A673 (cell line): ENCODE data around the gene DUS1L. TPM values are rescaled to one million over a fixed set of nuclear protein-coding genes. Genes with fewer than 3 reads are reported as not detected.

Experiments
- BruUV-seq: library from RNA; stranded (reverse); fragments of 400-500 nt; replicated peaks from 2 replicates; lab custom pipeline; 2021; lab: Mats Ljungman, UMichigan
- CTCF ChIA-PET: fragments of 300-600 bp; sonication (Branson Sonifier 250); formaldehyde crosslinking; loops from one replicate; lab custom pipeline; 2022; ENCODE audit warnings: antibody characterized with exemption; lab: Charles Lee
- POLR2A ChIA-PET: fragments of 300-600 bp; sonication (Branson Sonifier 250); formaldehyde crosslinking; loops from one replicate; lab custom pipeline; 2022; ENCODE audit warnings: antibody characterized with exemption; ENCODE audit not compliant: low non-redundant PET; lab: Charles Lee
- DNase-seq: peaks from one replicate; pipeline ENCODE4 v3.0.0-alpha.2; 2015; ENCODE audit warnings: low spot score
- H3K27ac ChIP-seq: fragments of 200-600 bp; sonication (generic); 2 replicates; pipeline ENCODE4 v1.5.1; 2016; ENCODE audit warnings: mixed run types, low read depth, mild to moderate bottlenecking, mixed read lengths, antibody characterized with exemption, low read length; ENCODE audit not compliant: poor library complexity, severe bottlenecking
- H3K27me3 ChIP-seq: fragments of 200-600 bp; sonication (generic); replicated peaks from 2 replicates; pipeline ENCODE4 v1.6.1; 2017; ENCODE audit warnings: mixed run types, low read depth, mild to moderate bottlenecking, mixed read lengths, antibody characterized with exemption, low read length; ENCODE audit not compliant: insufficient read depth, poor library complexity
- H3K36me3 ChIP-seq: fragments of 200-600 bp; sonication (generic); 2 replicates; pipeline ENCODE4 v1.6.1; 2016; ENCODE audit warnings: mixed run types, mild to moderate bottlenecking, mixed read lengths, antibody characterized with exemption, low read length; ENCODE audit not compliant: insufficient read depth, poor library complexity, severe bottlenecking
- H3K4me1 ChIP-seq: fragments of 200-600 bp; sonication (generic); 2 replicates; pipeline ENCODE4 v1.6.1; 2017; ENCODE audit warnings: mixed run types, mild to moderate bottlenecking, mixed read lengths, antibody characterized with exemption, low read length; ENCODE audit not compliant: insufficient read depth, poor library complexity, severe bottlenecking
- H3K4me3 ChIP-seq: fragments of 200-600 bp; sonication (generic); 2 replicates; pipeline ENCODE4 v1.5.1; 2016; ENCODE audit warnings: low read depth, mixed run types, mild to moderate bottlenecking, mixed read lengths, low read length; ENCODE audit not compliant: poor library complexity, severe bottlenecking
- H3K9me3 ChIP-seq: fragments of 200-600 bp; sonication (generic); 2 replicates; pipeline ENCODE4 v1.6.1; 2016; ENCODE audit warnings: mixed run types, low read depth, mild to moderate bottlenecking, mixed read lengths, antibody characterized with exemption, low read length; ENCODE audit not compliant: poor library complexity, severe bottlenecking
- CTCF ChIP-seq: fragments of 300-800, 200-600 bp; sonication (generic); conservative IDR thresholded peaks from 2 replicates; pipeline ENCODE4 v1.5.1; 2017; ENCODE audit warnings: low read depth, mild to moderate bottlenecking, antibody characterized with exemption, low read length, moderate library complexity, mixed read lengths
- EZH2 ChIP-seq: fragments of 200-600 bp; sonication (generic); IDR thresholded peaks from 2 replicates; pipeline ENCODE4 v1.6.1; 2017; ENCODE audit warnings: borderline replicate concordance, low read depth, mild to moderate bottlenecking, mixed read lengths, antibody characterized with exemption, low read length; ENCODE audit not compliant: poor library complexity, severe bottlenecking
- intact Hi-C: fragments of 100-400 bp; cut with micrococcal nuclease; formaldehyde crosslinking; loops from one replicate; pipeline ENCODE4 v1.10.0; 2022; ENCODE audit not compliant: unreplicated experiment
- total RNA-seq: library from RNA; stranded (reverse); gene quantifications from 2 replicates; pipeline ENCODE4 v1.2.3, GENCODE V29; 2021

The DUS1L gene
- total RNA-seq, 1 experiment from 2014 or later: 143 TPM

DNA sequence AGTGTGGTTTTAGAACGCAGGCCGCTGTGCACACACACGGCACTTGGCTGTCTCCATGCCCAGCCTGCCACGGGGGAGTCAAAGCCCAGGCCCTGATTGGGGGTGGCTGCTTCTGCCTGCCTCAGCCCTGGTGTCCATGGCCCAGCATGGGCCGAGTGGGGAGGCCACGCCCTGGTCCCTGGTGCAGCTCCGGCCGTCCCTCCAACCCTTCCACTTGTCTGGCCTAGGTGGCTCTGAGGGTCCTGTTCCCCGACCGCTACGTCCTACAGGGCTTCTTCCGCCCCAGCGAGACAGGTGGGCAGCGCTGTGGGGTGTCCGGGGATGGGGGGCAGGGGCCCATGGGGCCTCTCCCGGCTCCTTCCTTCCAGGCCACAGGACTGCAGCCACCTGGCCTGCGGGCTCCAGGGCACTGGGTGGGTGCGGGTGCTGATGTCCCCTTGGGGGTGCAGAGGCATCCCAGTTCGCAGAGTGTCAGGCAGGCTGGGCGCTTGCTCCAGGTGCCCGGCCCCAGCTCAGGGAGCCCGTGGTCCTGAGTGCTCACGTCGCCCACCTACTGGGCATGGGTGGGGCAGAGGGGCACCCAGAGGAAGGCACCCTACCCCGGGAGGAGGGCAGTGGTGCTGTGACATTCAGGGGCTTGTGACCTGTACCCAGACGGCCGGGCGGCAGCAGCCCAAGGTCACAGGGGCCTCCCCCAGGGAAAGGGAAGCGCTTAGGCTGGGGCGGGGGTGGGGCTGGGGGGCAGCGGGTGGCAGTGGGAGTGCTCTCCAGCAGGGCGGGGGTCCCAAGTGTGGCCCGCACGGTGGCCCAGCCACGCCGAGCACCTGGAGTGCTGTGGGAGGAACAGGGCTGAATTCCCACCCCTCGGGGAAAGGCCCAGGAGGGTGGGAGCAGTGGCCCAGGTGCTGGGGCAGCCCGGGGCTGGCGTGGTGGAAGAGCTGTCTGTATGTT lies 54.8 kb downstream of the DUS1L start:
- TF ChIP-seq EZH2: no peak
- no peak for TF ChIP-seq CTCF
- BruUV-seq: no TSS peak
- intact Hi-C loops: no loop called here
- no peaks in the 10 kb centered on the region for H3K36me3 ChIP-seq
- H3K9me3 ChIP-seq: no peaks in the 10 kb centered on the region
- no peak overlapping the region for H3K27ac ChIP-seq
- H3K4me1 ChIP-seq: peaks cover 13% of the 10 kb centered on the region
- no peak for DNase-seq
- no peaks in the 10 kb centered on the region for H3K27me3 ChIP-seq
- POLR2A ChIA-PET: no interaction called here
- no peak overlapping the region for H3K4me3 ChIP-seq
- CTCF ChIA-PET: no interaction called here

DNA sequence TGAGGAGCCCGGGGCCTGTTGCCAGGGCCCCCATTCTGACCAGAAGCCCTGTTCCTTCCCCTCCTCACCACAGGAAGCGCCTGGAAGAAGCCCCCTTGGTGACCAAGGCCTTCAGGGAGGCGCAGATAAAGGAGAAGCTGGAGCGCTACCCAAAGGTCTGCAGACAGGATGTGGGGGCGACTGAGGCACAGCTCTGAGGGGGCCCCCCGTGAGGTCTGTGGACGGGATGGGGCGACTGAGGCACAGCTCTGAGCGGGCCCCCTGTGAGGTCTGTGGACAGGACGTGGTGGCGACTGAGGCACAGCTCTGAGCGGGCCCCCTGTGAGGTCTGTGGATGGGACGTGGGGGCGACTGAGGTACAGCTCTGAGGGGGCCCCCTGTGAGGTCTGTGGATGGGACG lies 56.2 kb downstream of the DUS1L start:
- H3K36me3 ChIP-seq: no peaks in the 10 kb centered on the region
- ChIA-PET POLR2A (no interaction called here), CTCF (no interaction called here)
- H3K4me3 ChIP-seq: no peak overlapping the region
- no peak overlapping the region for H3K27ac ChIP-seq
- intact Hi-C loops: no loop called here
- H3K27me3 ChIP-seq: no peaks in the 10 kb centered on the region
- peaks cover 4% of the 10 kb centered on the region for H3K4me1 ChIP-seq
- BruUV-seq: no TSS peak
- no peaks in the 10 kb centered on the region for H3K9me3 ChIP-seq
- TF ChIP-seq EZH2 (no peak), CTCF (no peak)
- DNase-seq: no peak

GRCh38 chr17:82008941-82009405 lies 56.6 kb downstream of the DUS1L start:
- intact Hi-C loops: no loop called here
- ChIA-PET CTCF (no interaction called here), POLR2A (no interaction called here)
- DNase-seq: no peak
- no peaks in the 10 kb centered on the region for H3K9me3 ChIP-seq
- no peaks in the 10 kb centered on the region for H3K36me3 ChIP-seq
- BruUV-seq: no TSS peak
- H3K27me3 ChIP-seq: no peaks in the 10 kb centered on the region
- no peak overlapping the region for H3K4me3 ChIP-seq
- TF ChIP-seq CTCF (no peak), EZH2 (no peak)
- H3K4me1 ChIP-seq: peaks cover 2% of the 10 kb centered on the region
- no peak overlapping the region for H3K27ac ChIP-seq
